MV-4-11 (cell line): Measurements from ENCODE around the gene ERMARD.

Source experiments
- DNase-seq: peaks from one replicate; lab custom pipeline; 2025; lab: John Stamatoyannopoulos, UW

ERMARD gene

GRCh38 chr6:169738204-169738975 is 13.0 kb upstream of the ERMARD start:
- DNase-seq, result no peak

- DNase-seq, result no peak
Measured at GRCh38 chr6:169738976-169739529, 12.4 kb upstream of the ERMARD start.

GRCh38 chr6:169741344-169741743 is 10.1 kb upstream of the ERMARD start:
- DNase-seq, result no peak

GRCh38 chr6:169745405-169745804 is 6.0 kb upstream of the ERMARD start:
- DNase-seq, result no peak

DNA sequence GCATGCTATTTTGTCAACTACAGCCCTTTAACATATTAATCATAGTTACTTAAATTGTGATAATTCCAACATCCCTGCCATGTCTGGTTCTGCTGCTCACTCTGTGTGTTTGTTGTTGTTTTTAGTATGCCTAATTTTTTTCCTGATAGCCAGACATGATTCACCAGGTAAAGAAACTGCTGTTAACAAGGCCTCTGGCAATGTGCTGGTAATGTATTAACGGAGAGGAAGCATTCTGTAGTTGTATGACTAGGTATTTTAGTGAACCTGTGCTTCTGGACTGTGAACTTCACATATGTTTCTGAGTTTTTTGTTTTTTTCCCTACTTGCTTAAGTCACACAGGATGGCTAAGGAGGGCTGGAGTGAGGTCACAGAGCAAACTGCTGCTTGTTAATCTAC is 4.9 kb upstream of the ERMARD start:
- no peak for DNase-seq

GRCh38 chr6:169752074-169752623 is 727 bp downstream of the ERMARD start:
- no peak for DNase-seq

DNA sequence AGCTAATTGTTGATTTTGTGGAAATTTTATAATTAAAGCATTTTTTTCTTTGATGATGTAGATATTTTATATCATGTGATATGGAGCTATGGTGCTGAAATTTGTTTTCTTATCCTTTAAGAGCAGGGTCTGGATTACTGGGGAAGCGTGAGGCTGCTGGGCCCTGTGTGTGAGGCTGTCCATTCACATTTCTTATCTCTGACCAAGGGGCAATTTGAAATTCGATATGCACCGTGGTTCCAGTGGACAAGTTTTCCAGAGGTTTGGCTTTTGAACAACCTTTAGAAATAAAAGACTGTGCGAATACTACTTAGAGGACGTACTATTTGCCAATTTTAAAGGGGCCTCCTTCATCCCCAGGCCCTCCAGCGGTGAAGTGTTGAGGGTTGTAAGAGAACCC is 3.7 kb downstream of the ERMARD start:
- DNase-seq, result no peak

DNA sequence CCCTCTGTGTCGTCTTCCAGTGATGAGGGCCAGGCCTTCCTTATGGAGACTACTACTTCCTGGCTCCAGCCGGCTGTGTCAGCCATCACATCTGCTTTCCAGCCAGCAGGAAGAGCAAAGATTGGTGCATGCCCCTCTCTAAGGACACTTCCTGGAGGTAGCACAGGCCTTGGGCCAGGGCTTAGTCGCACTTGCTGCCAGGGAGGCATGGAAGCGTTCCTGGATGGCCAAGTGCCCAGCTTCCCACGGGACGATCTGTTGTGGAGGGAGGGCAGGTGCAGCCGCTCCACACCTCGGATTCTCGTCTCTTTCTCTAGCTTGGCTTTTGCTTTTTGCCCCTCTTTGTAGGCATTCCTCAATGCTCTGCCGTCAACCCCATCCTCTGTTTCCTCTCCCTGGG is 11.9 kb downstream of the ERMARD start:
- no peak for DNase-seq

GRCh38 chr6:169763881-169764280 is 12.5 kb downstream of the ERMARD start:
- no peak for DNase-seq

DNA sequence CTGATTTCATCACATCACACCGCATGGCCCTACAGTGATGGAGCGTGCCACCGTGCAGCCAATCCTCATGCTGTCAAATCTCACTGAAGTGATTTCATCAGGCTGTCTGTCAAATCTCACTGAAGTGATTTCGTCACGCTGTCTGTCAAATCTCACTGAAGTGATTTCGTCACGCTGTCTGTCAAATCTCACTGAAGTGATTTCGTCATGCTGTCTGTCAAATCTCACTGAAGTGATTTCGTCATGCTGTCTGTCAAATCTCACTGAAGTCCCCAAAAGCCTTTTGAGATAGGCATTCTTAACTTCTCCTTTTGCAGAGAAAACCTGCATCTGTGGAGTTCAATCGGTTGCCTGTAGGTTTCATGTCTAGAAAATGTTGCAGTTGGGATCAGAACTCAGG is 14.4 kb downstream of the ERMARD start:
- DNase-seq, result peak; percentile 26

GRCh38 chr6:169766232-169766631 is 14.8 kb downstream of the ERMARD start:
- DNase-seq, result no peak

- DNase-seq, result no peak
Measured at GRCh38 chr6:169766921-169767736, 15.7 kb downstream of the ERMARD start.

GRCh38 chr6:169774347-169774746 is 22.9 kb downstream of the ERMARD start:
- DNase-seq, result no peak

DNA sequence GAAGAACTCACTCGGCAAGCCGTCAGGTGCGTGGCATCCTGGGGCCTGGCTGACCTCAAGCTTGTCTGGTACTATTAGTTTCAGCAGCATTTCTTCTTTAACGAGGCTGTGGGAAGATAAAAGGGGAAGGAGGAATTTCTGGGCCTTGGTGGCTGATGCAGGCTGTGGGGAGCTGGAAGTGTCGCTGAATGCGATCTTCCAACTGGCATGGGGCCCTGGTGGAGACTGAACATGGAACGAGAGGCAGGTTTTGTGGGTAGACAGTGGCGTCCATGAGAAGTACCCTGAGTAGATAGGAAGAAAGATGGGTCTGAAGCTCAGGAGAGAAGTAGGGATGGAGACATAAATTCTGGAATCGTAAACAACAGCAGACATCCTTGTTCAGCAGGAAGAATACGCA is 23.9 kb downstream of the ERMARD start:
- DNase-seq, result peak; percentile 2

DNA sequence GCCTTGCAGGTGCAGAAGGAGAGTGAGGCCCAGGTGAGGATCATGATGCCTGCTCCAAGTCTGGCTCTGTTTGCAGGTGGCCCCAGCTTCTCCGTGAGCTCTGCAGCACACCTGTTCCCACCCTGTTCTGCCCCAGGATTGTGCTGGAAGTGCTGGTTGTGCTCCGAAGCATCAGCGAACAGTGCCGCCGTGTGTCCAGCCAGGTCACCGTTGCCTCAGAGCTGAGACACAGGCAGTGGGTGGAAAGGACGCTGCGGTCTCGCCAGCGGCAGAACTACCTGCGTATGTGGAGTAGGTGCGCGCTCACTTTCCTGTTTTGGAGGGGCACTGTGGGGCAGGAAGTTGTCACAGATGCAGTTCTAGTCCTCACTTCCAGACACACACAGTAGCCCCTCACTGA is 25.0 kb downstream of the ERMARD start:
- DNase-seq, result no peak

GRCh38 chr6:169777896-169778295 is 26.5 kb downstream of the ERMARD start:
- DNase-seq, result no peak

- no peak for DNase-seq
Measured at GRCh38 chr6:169778646-169779045, 27.2 kb downstream of the ERMARD start.

GRCh38 chr6:169779092-169779815 is 27.8 kb downstream of the ERMARD start:
- DNase-seq, result no peak

GRCh38 chr6:169779896-169780295 is 28.5 kb downstream of the ERMARD start:
- DNase-seq, result no peak

- DNase-seq, result no peak
Measured at GRCh38 chr6:169780571-169781091, 29.2 kb downstream of the ERMARD start.

GRCh38 chr6:169782966-169783365 is 31.5 kb downstream of the ERMARD start:
- no peak for DNase-seq

GRCh38 chr6:169783401-169783800 is 32.0 kb downstream of the ERMARD start:
- no peak for DNase-seq
